Stomach (tissue), 9 donors: ENCODE data around the gene TRMT1. TPM values are rescaled to one million over a fixed set of nuclear protein-coding genes. Genes with fewer than 3 reads are reported as not detected.

Experiments
- DNase-seq, 2 donors: peaks; one replicate each; pipeline versions ENCODE4 v3.0.0 to v3.0.0-alpha.2; 2013 to 2019
- H3K27ac ChIP-seq, 5 donors: fragments of 200-600 bp in 4 of 5; sonication (generic) in 4 of 5; one replicate each; pipeline ENCODE4 v1.5.1; 2013 to 2019; ENCODE audit warnings: mild to moderate bottlenecking in 1 of 5, moderate library complexity in 1 of 5
- H3K27me3 ChIP-seq, 3 donors: fragments of 200-600 bp; sonication (generic); one replicate each; pipeline ENCODE4 v1.5.1; 2017 to 2019; ENCODE audit warnings: mixed run types in 1 of 3
- H3K36me3 ChIP-seq, 4 donors: fragments of 200-600 bp; sonication (generic); 1 replicate in 3 of 4; 2 replicates in 1 of 4; pipeline ENCODE4 v1.5.1; 2016 to 2019
- H3K4me1 ChIP-seq, 4 donors: fragments of 200-600 bp; sonication (generic); one replicate each; pipeline ENCODE4 v1.5.1; 2016 to 2019
- H3K4me3 ChIP-seq, 4 donors: fragments of 200-600 bp; sonication (generic) in 3 of 4; one replicate each; pipeline ENCODE4 v1.5.1; 2016 to 2019; ENCODE audit warnings: mild to moderate bottlenecking in 1 of 4
- H3K9me3 ChIP-seq, 4 donors: fragments of 200-600 bp; sonication (generic); one replicate each; pipeline ENCODE4 v1.5.1; 2016 to 2019
- EP300 ChIP-seq: sonication (generic); formaldehyde crosslinking; IDR thresholded peaks from one replicate; pipeline ENCODE4 v1.6.1; 2017; ENCODE audit warnings: antibody characterized with exemption
- POLR2A ChIP-seq, 4 donors: fragments of 450-650 bp; IDR thresholded peaks; one replicate each; pipeline ENCODE4 v1.6.1; 2016; ENCODE audit warnings: antibody characterized with exemption in 4 of 4, control low read depth in 2 of 4, mild to moderate bottlenecking in 1 of 4, moderate library complexity in 1 of 4
- POLR2AphosphoS5 ChIP-seq, 3 donors: sonication (generic); formaldehyde crosslinking; IDR thresholded peaks; one replicate each; pipeline ENCODE4 v1.6.1; 2016; ENCODE audit warnings: antibody characterized with exemption in 3 of 3
- WGBS, 5 donors: extraction: QIAGEN DNeasy Blood & Tissue Kit in 3 of 5; methylation state at CpG; one replicate each; pipeline versions ENCODE4 v1.1.5 to v1.1.7; 2013 to 2018; 5-methylcytosine and 5-hydroxymethylcytosine counted together
- intact Hi-C: fragments of 100-400 bp; cut with DNase I; formaldehyde crosslinking; loops from one replicate; pipeline ENCODE4 v1.15.1; 2023; ENCODE audit warnings: low total_unique reads
- polyA plus RNA-seq, 3 donors: library from polyadenylated mRNA; stranded (reverse); fragments of 200-250 nt; gene quantifications; one replicate each; pipeline ENCODE4 v1.2.3, GENCODE V29; 2013
- total RNA-seq, 5 donors: library from RNA; depleted of rRNA; stranded (reverse); fragments of >200 nt; gene quantifications; one replicate each; pipeline versions ENCODE4 v1.1.0 to v1.2.3, GENCODE V29; 2014 to 2016
- TF ChIP-seq, protein P1 (sequence below), 7 experiments: fragments of 450-650 bp in 4 of 7; fragments of 200-600 bp in 3 of 7; sonication (generic) in 3 of 7; IDR thresholded peaks; one replicate each; pipeline ENCODE4 v1.5.1; 2016 to 2019; ENCODE audit warnings: antibody characterized with exemption in 7 of 7, control low read depth in 2 of 7, mild to moderate bottlenecking in 1 of 7
- donor health status: healthy with polysubstance abuse.
- donor health status: Bipolar disorder and iron deficiency.
- donor health status: healthy.

The TRMT1 gene
- total and polyA plus RNA-seq, 8 donors = 29.6 to 373 (median 58.6) TPM

DNA sequence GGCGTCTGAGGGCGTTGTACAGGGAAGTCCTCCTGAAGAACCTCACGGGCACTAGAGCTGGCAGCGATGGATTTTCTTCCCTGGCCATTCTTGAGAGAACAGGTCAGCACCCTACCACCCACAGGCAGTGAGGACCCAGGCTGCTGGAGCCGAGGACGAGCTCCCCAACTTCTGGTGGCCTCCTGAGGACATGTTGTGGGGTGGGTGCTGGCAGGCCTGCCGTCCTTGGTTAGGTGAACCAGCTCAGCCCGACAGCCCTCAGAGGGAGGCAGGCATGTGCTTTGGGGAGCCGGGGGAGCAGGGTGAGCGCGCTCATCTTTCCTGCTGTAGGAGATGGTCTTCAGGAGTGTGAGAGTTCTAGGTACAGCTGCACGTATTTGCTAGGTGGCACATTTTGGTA is 29.2 kb downstream of the TRMT1 start:
- Histone ChIP-seq H3K4me1 (peaks cover 14 to 50% (median 36%) of the 10 kb centered on the region in 4 donors), H3K4me3 (no peak overlapping the region), H3K9me3 (no peaks in the 10 kb centered on the region), H3K27ac (peak overlapping the region in 1 of 5 donors; percentile 31), H3K36me3 (peaks cover 0 to 80% (median 72%) of the 10 kb centered on the region in 4 donors), H3K27me3 (no peaks in the 10 kb centered on the region)
- no peak for DNase-seq
- WGBS, 5 donors = 85 to 92% (median 87%) methylated on average over 8 to 12 of the region's 12 CpGs
- intact Hi-C loops = no loop called here
- TF ChIP-seq EP300 = no peak
- TF ChIP-seq, protein P1, sequence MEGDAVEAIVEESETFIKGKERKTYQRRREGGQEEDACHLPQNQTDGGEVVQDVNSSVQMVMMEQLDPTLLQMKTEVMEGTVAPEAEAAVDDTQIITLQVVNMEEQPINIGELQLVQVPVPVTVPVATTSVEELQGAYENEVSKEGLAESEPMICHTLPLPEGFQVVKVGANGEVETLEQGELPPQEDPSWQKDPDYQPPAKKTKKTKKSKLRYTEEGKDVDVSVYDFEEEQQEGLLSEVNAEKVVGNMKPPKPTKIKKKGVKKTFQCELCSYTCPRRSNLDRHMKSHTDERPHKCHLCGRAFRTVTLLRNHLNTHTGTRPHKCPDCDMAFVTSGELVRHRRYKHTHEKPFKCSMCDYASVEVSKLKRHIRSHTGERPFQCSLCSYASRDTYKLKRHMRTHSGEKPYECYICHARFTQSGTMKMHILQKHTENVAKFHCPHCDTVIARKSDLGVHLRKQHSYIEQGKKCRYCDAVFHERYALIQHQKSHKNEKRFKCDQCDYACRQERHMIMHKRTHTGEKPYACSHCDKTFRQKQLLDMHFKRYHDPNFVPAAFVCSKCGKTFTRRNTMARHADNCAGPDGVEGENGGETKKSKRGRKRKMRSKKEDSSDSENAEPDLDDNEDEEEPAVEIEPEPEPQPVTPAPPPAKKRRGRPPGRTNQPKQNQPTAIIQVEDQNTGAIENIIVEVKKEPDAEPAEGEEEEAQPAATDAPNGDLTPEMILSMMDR (IDR thresholded peaks at IDR 0.05) = no peak
- no peak for TF ChIP-seq POLR2A (IDR thresholded peaks at IDR 0.05)
- no peak for TF ChIP-seq POLR2AphosphoS5 (IDR thresholded peaks at IDR 0.05)

DNA sequence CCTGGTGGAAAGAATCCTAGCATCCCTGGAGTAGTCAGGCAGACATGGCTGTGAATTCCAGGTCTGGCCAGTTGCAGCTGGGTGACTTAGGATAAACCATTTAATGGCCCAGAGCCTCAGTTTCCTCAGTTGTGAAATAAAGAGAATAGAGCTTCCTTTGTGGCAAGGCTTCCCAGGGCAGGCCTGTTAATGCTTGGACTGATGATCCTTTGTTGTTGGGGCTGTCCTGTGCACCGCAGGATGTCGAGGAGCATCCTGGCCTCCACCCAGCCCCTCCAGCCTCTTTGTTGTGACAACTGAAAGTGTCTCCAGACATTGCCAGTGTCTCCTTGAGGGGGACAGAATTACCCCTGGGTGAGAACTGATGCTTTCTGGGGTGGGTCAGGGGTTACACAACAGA is 30.2 kb downstream of the TRMT1 start:
- 75 to 100% (median 84%) methylated on average over 1 to 2 of the region's 2 CpGs for WGBS, 5 donors

DNA sequence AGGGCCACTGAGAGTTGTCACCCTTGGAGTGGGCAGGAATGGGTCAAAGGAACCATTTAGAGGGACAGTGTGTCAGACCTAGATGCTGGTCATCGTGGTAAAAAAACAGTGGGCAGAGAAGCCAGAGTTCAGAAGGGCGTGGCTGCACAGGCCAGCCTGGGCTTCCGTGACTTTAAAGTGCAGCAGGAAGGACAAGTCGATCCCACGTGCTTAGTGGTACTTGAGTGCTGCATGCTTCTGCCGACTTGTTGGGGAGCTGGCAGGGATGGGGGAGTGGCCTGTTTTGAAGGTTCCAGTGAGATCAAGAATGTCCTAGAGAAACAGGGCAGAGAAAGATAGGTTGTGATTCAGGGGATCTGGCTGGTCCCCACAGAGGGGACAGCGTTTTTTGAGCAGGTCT is 30.9 kb downstream of the TRMT1 start:
- 26 to 38% (median 28%) methylated on average over 7 of the region's 7 CpGs for WGBS, 5 donors
- Histone ChIP-seq H3K27ac (peak overlapping the region in 2 of 5 donors; percentile 27 to 31), H3K4me1 (peaks cover 12 to 49% (median 32%) of the 10 kb centered on the region in 4 donors)

More for the DNA sequence above, 30.2 kb downstream of the TRMT1 start:
- Histone ChIP-seq H3K9me3 (no peaks in the 10 kb centered on the region), H3K4me1 (peaks cover 15 to 50% (median 37%) of the 10 kb centered on the region in 4 donors), H3K4me3 (no peak overlapping the region), H3K27ac (peak overlapping the region in 2 of 5 donors; percentile 27 to 31), H3K36me3 (peaks cover 7 to 90% (median 81%) of the 10 kb centered on the region in 4 donors), H3K27me3 (no peaks in the 10 kb centered on the region)
- no peak for DNase-seq
- intact Hi-C loops = no loop called here
- TF ChIP-seq, protein P1 (IDR thresholded peaks at IDR 0.05) = no peak
- TF ChIP-seq EP300 (no peak), POLR2AphosphoS5 (IDR thresholded peaks at IDR 0.05) (no peak), POLR2A (IDR thresholded peaks at IDR 0.05) (no peak)

DNA sequence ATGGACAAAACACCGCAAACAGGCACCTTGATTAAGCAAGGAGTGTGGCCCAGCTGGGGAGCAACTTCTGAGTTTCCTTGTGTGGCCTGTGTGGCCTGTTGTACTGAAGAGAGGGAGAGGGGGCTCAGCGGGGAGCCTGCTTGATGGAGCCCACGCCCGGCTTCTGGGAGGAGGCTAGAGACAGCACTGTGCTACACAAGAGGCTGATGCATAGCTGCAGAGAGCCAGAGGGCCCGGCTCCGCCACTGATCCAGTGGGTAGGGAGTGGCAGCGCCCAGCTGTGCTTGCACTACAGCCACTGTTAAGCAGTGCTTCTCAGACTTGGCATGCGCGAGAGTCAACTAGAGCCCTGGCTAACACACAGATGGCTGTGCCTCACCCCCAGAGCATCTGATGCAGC is 32.9 kb downstream of the TRMT1 start:
- Histone ChIP-seq H3K27ac (peak overlapping the region in 1 of 5 donors; percentile 66), H3K4me1 (peaks cover 25 to 53% (median 43%) of the 10 kb centered on the region in 4 donors), H3K9me3 (no peaks in the 10 kb centered on the region), H3K36me3 (peaks cover 7 to 84% (median 70%) of the 10 kb centered on the region in 4 donors), H3K4me3 (no peak overlapping the region), H3K27me3 (no peaks in the 10 kb centered on the region)
- TF ChIP-seq, protein P1 (IDR thresholded peaks at IDR 0.05) = no peak
- TF ChIP-seq POLR2AphosphoS5 (IDR thresholded peaks at IDR 0.05) (no peak), EP300 (no peak), POLR2A (IDR thresholded peaks at IDR 0.05) (no peak)
- WGBS, 5 donors = 81 to 91% (median 83%) methylated on average over 9 of the region's 9 CpGs
- no peak for DNase-seq
- intact Hi-C loops = no loop called here

More for the DNA sequence above, 30.9 kb downstream of the TRMT1 start:
- TF ChIP-seq POLR2AphosphoS5 (IDR thresholded peaks at IDR 0.05) = no peak
- TF ChIP-seq, protein P1 (IDR thresholded peaks at IDR 0.05) = no peak
- TF ChIP-seq EP300 = no peak
- no peak for TF ChIP-seq POLR2A (IDR thresholded peaks at IDR 0.05)
- Histone ChIP-seq H3K4me3 (no peak overlapping the region), H3K36me3 (peaks cover 7 to 94% (median 84%) of the 10 kb centered on the region in 4 donors), H3K9me3 (no peaks in the 10 kb centered on the region), H3K27me3 (no peaks in the 10 kb centered on the region)
- no peak for DNase-seq
- intact Hi-C loops = no loop called here
